ENCODE results near the gene PLXNA2. TPM values are rescaled to one million over a fixed set of nuclear protein-coding genes. Genes with fewer than 3 reads are reported as not detected.

Gene PLXNA2
- total RNA-seq, 1 experiment from 2014 or later, result 0.06 TPM

DNA sequence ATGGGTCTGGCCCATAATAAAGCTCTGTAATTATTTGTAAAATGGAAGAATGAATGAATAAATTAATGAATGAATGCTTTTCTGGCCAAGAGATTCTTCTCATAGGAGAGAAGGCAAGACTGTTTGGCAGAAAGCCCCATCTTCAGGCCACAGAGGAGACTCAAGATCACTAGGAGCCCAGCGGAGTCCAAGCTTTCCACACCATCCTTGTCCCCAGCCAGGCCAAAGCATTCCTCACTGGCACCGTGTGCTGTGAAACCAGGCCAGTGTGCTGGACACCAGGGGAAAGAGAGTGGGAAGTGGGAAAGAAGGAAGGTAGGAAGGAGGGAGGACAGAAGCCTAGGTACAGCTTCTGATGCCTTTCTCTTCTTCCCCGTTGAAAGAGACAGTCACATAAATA is 86.4 kb downstream of the PLXNA2 start:
- intact Hi-C loops (cut with micrococcal nuclease; ENCODE audit: unreplicated experiment), result no loop called here
- Histone ChIP-seq H3K4me3 (ENCODE audit: low read depth, low read length, poor library complexity, severe bottlenecking) (no peak overlapping the region), H3K9me3 (ENCODE audit: low read depth, low read length, poor library complexity, severe bottlenecking) (no peaks in the 10 kb centered on the region), H3K27ac (ENCODE audit: low read depth, low read length, poor library complexity, severe bottlenecking) (no peak overlapping the region), H3K36me3 (ENCODE audit: insufficient read depth, low read length, poor library complexity, severe bottlenecking) (no peaks in the 10 kb centered on the region), H3K27me3 (replicated peaks; ENCODE audit: insufficient read depth, low read depth, low read length, poor library complexity) (peaks cover 6% of the 10 kb centered on the region), H3K4me1 (ENCODE audit: insufficient read depth, low read length, poor library complexity, severe bottlenecking) (peaks cover 18% of the 10 kb centered on the region)
- ChIA-PET POLR2A (ENCODE audit: low non-redundant PET) (no interaction called here), CTCF (no interaction called here)
- TF ChIP-seq, protein P1, sequence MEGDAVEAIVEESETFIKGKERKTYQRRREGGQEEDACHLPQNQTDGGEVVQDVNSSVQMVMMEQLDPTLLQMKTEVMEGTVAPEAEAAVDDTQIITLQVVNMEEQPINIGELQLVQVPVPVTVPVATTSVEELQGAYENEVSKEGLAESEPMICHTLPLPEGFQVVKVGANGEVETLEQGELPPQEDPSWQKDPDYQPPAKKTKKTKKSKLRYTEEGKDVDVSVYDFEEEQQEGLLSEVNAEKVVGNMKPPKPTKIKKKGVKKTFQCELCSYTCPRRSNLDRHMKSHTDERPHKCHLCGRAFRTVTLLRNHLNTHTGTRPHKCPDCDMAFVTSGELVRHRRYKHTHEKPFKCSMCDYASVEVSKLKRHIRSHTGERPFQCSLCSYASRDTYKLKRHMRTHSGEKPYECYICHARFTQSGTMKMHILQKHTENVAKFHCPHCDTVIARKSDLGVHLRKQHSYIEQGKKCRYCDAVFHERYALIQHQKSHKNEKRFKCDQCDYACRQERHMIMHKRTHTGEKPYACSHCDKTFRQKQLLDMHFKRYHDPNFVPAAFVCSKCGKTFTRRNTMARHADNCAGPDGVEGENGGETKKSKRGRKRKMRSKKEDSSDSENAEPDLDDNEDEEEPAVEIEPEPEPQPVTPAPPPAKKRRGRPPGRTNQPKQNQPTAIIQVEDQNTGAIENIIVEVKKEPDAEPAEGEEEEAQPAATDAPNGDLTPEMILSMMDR (conservative IDR thresholded peaks at IDR 0.05; ENCODE audit: low read depth, low read length), result no peak
- TF ChIP-seq EZH2 (IDR thresholded peaks at IDR 0.05; ENCODE audit: borderline replicate concordance, low read depth, low read length, poor library complexity, severe bottlenecking), result no peak
- no TSS peak for BruUV-seq (replicated peaks)
- DNase-seq (ENCODE audit: low spot score), result no peak

DNA sequence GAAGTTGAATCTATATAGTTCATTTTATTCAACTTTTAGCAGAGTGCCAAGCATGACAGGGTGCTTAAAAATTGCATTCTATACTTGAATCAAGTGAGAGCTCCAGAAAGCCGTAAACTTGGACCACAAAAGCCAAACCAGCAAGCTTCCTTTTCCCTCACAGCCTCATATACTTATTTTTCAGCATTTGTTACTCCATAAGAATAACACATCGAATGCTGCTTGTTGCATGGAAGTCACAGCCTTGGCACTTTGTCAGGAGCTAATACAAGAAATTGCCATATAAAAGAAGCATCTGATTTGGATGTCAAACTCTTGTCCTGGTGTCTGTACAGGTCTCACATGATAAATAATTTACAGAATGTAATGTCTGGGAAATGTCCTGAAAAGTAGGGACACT is 87.4 kb downstream of the PLXNA2 start:
- ChIA-PET CTCF (no interaction called here), POLR2A (ENCODE audit: low non-redundant PET) (no interaction called here)
- no peak overlapping the region for H3K27ac ChIP-seq (ENCODE audit: low read depth, low read length, poor library complexity, severe bottlenecking)
- no peak for DNase-seq (ENCODE audit: low spot score)
- no peaks in the 10 kb centered on the region for H3K9me3 ChIP-seq (ENCODE audit: low read depth, low read length, poor library complexity, severe bottlenecking)
- H3K36me3 ChIP-seq (ENCODE audit: insufficient read depth, low read length, poor library complexity, severe bottlenecking), result no peaks in the 10 kb centered on the region
- peaks cover 6% of the 10 kb centered on the region for H3K27me3 ChIP-seq (replicated peaks; ENCODE audit: insufficient read depth, low read depth, low read length, poor library complexity)
- no TSS peak for BruUV-seq (replicated peaks)
- TF ChIP-seq EZH2 (IDR thresholded peaks at IDR 0.05; ENCODE audit: borderline replicate concordance, low read depth, low read length, poor library complexity, severe bottlenecking), result no peak
- intact Hi-C loops (cut with micrococcal nuclease; ENCODE audit: unreplicated experiment), result no loop called here
- H3K4me1 ChIP-seq (ENCODE audit: insufficient read depth, low read length, poor library complexity, severe bottlenecking), result peaks cover 11% of the 10 kb centered on the region
- H3K4me3 ChIP-seq (ENCODE audit: low read depth, low read length, poor library complexity, severe bottlenecking), result no peak overlapping the region

DNA sequence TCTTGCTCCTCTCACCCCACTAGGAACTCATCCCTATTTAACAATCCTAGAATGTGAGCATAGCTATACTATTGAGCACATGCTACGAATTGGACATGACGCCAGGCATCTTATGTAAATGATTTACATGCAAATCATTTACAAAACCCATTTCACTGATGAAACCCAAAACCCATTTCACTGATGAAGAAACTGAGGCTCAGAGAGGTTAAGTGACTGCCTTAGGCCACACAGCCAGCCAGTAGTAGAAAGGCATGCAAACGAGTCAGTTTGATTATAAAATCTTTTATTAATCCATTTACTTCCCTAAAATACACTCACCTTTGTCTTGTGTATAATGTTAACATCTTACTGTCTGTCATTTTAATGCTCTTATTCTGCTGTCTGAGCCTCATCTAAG is 87.9 kb downstream of the PLXNA2 start:
- no TSS peak for BruUV-seq (replicated peaks)
- H3K9me3 ChIP-seq (ENCODE audit: low read depth, low read length, poor library complexity, severe bottlenecking), result no peaks in the 10 kb centered on the region
- TF ChIP-seq EZH2 (IDR thresholded peaks at IDR 0.05; ENCODE audit: borderline replicate concordance, low read depth, low read length, poor library complexity, severe bottlenecking), result no peak
- TF ChIP-seq, protein P1 (conservative IDR thresholded peaks at IDR 0.05; ENCODE audit: low read depth, low read length), result no peak
- H3K4me1 ChIP-seq (ENCODE audit: insufficient read depth, low read length, poor library complexity, severe bottlenecking), result peaks cover 6% of the 10 kb centered on the region
- H3K27me3 ChIP-seq (replicated peaks; ENCODE audit: insufficient read depth, low read depth, low read length, poor library complexity), result peaks cover 6% of the 10 kb centered on the region
- CTCF ChIA-PET, result no interaction called here
- no peak overlapping the region for H3K4me3 ChIP-seq (ENCODE audit: low read depth, low read length, poor library complexity, severe bottlenecking)
- no peaks in the 10 kb centered on the region for H3K36me3 ChIP-seq (ENCODE audit: insufficient read depth, low read length, poor library complexity, severe bottlenecking)
- DNase-seq (ENCODE audit: low spot score), result no peak
- no peak overlapping the region for H3K27ac ChIP-seq (ENCODE audit: low read depth, low read length, poor library complexity, severe bottlenecking)
- POLR2A ChIA-PET (ENCODE audit: low non-redundant PET), result no interaction called here
- intact Hi-C loops (cut with micrococcal nuclease; ENCODE audit: unreplicated experiment), result no loop called here
